ENCODE results near the gene PDE4D.

The PDE4D gene

GRCh38 chr5:59246145-59246869 lies 647.2 kb downstream of the PDE4D start:
- no CpG with 5 or more reads among the region's 3 CpGs for WGBS, 2 experiments (ENCODE audit: insufficient coverage in 2 of 2)
- no peaks in the 10 kb centered on the region for H3K36me3 ChIP-seq (ENCODE audit: control insufficient read depth, insufficient read depth, low read length)
- no peak overlapping the region for H3K4me3 ChIP-seq (ENCODE audit: extremely low read depth, insufficient read depth, low read length, poor library complexity, severe bottlenecking)
- no peaks in the 10 kb centered on the region for H3K4me1 ChIP-seq (ENCODE audit: control insufficient read depth, insufficient read depth, low read length, poor library complexity, severe bottlenecking)
- H3K9me3 ChIP-seq (ENCODE audit: control insufficient read depth, low read length): no peaks in the 10 kb centered on the region
- no peak overlapping the region for H3K27ac ChIP-seq (ENCODE audit: low read depth, low read length, severe bottlenecking)

- Histone ChIP-seq H3K27ac (ENCODE audit: low read depth, low read length, severe bottlenecking) (no peak overlapping the region), H3K9me3 (ENCODE audit: control insufficient read depth, low read length) (no peaks in the 10 kb centered on the region), H3K4me3 (ENCODE audit: extremely low read depth, insufficient read depth, low read length, poor library complexity, severe bottlenecking) (no peak overlapping the region), H3K4me1 (ENCODE audit: control insufficient read depth, insufficient read depth, low read length, poor library complexity, severe bottlenecking) (no peaks in the 10 kb centered on the region), H3K36me3 (ENCODE audit: control insufficient read depth, insufficient read depth, low read length) (no peaks in the 10 kb centered on the region)
- 80% methylated on average over 1 of the region's 3 CpGs; no CpG with 5 or more reads in 1 of the 2 experiments for WGBS, 2 experiments (ENCODE audit: insufficient coverage in 2 of 2)
Observed at GRCh38 chr5:59245198-59245597, 648.3 kb downstream of the PDE4D start.

- Histone ChIP-seq H3K4me3 (ENCODE audit: extremely low read depth, insufficient read depth, low read length, poor library complexity, severe bottlenecking) (no peak overlapping the region), H3K27ac (ENCODE audit: low read depth, low read length, severe bottlenecking) (no peak overlapping the region), H3K9me3 (ENCODE audit: control insufficient read depth, low read length) (no peaks in the 10 kb centered on the region), H3K4me1 (ENCODE audit: control insufficient read depth, insufficient read depth, low read length, poor library complexity, severe bottlenecking) (no peaks in the 10 kb centered on the region), H3K36me3 (ENCODE audit: control insufficient read depth, insufficient read depth, low read length) (no peaks in the 10 kb centered on the region)
- WGBS, 2 experiments (ENCODE audit: insufficient coverage in 2 of 2): 100% methylated on average over 1 of the region's 1 CpG; no CpG with 5 or more reads in 1 of the 2 experiments
Observed at GRCh38 chr5:59241552-59241951, 652.0 kb downstream of the PDE4D start.

- no peaks in the 10 kb centered on the region for H3K36me3 ChIP-seq (ENCODE audit: control insufficient read depth, insufficient read depth, low read length)
- no peaks in the 10 kb centered on the region for H3K4me1 ChIP-seq (ENCODE audit: control insufficient read depth, insufficient read depth, low read length, poor library complexity, severe bottlenecking)
- no peak overlapping the region for H3K4me3 ChIP-seq (ENCODE audit: extremely low read depth, insufficient read depth, low read length, poor library complexity, severe bottlenecking)
- no peak overlapping the region for H3K27ac ChIP-seq (ENCODE audit: low read depth, low read length, severe bottlenecking)
- H3K9me3 ChIP-seq (ENCODE audit: control insufficient read depth, low read length): no peaks in the 10 kb centered on the region
- 88% methylated on average over 1 of the region's 1 CpG; no CpG with 5 or more reads in 1 of the 2 experiments for WGBS, 2 experiments (ENCODE audit: insufficient coverage in 2 of 2)
Observed at GRCh38 chr5:59241119-59241518, 652.4 kb downstream of the PDE4D start.

- no peaks in the 10 kb centered on the region for H3K4me1 ChIP-seq (ENCODE audit: control insufficient read depth, insufficient read depth, low read length, poor library complexity, severe bottlenecking)
- H3K9me3 ChIP-seq (ENCODE audit: control insufficient read depth, low read length): no peaks in the 10 kb centered on the region
- no peak overlapping the region for H3K27ac ChIP-seq (ENCODE audit: low read depth, low read length, severe bottlenecking)
- 83% methylated on average over 1 of the region's 3 CpGs; no CpG with 5 or more reads in 1 of the 2 experiments for WGBS, 2 experiments (ENCODE audit: insufficient coverage in 2 of 2)
- H3K36me3 ChIP-seq (ENCODE audit: control insufficient read depth, insufficient read depth, low read length): no peaks in the 10 kb centered on the region
- H3K4me3 ChIP-seq (ENCODE audit: extremely low read depth, insufficient read depth, low read length, poor library complexity, severe bottlenecking): no peak overlapping the region
Observed at GRCh38 chr5:59238126-59238902, 655.2 kb downstream of the PDE4D start.

- H3K4me1 ChIP-seq (ENCODE audit: control insufficient read depth, insufficient read depth, low read length, poor library complexity, severe bottlenecking): no peaks in the 10 kb centered on the region
- no peaks in the 10 kb centered on the region for H3K9me3 ChIP-seq (ENCODE audit: control insufficient read depth, low read length)
- no peaks in the 10 kb centered on the region for H3K36me3 ChIP-seq (ENCODE audit: control insufficient read depth, insufficient read depth, low read length)
- H3K4me3 ChIP-seq (ENCODE audit: extremely low read depth, insufficient read depth, low read length, poor library complexity, severe bottlenecking): no peak overlapping the region
- no peak overlapping the region for H3K27ac ChIP-seq (ENCODE audit: low read depth, low read length, severe bottlenecking)
Observed at GRCh38 chr5:59236986-59237385, 656.5 kb downstream of the PDE4D start.

- WGBS, 2 experiments (ENCODE audit: insufficient coverage in 2 of 2): 93% methylated on average over 3 of the region's 7 CpGs; no CpG with 5 or more reads in 1 of the 2 experiments
- Histone ChIP-seq H3K36me3 (ENCODE audit: control insufficient read depth, insufficient read depth, low read length) (no peaks in the 10 kb centered on the region), H3K27ac (ENCODE audit: low read depth, low read length, severe bottlenecking) (no peak overlapping the region), H3K9me3 (ENCODE audit: control insufficient read depth, low read length) (no peaks in the 10 kb centered on the region), H3K4me1 (ENCODE audit: control insufficient read depth, insufficient read depth, low read length, poor library complexity, severe bottlenecking) (no peaks in the 10 kb centered on the region), H3K4me3 (ENCODE audit: extremely low read depth, insufficient read depth, low read length, poor library complexity, severe bottlenecking) (no peak overlapping the region)
Observed at GRCh38 chr5:59236448-59236847, 657.1 kb downstream of the PDE4D start.

- Histone ChIP-seq H3K4me3 (ENCODE audit: extremely low read depth, insufficient read depth, low read length, poor library complexity, severe bottlenecking) (no peak overlapping the region), H3K9me3 (ENCODE audit: control insufficient read depth, low read length) (no peaks in the 10 kb centered on the region), H3K4me1 (ENCODE audit: control insufficient read depth, insufficient read depth, low read length, poor library complexity, severe bottlenecking) (no peaks in the 10 kb centered on the region), H3K36me3 (ENCODE audit: control insufficient read depth, insufficient read depth, low read length) (no peaks in the 10 kb centered on the region), H3K27ac (ENCODE audit: low read depth, low read length, severe bottlenecking) (no peak overlapping the region)
- no CpG with 5 or more reads among the region's 1 CpG for WGBS, 2 experiments (ENCODE audit: insufficient coverage in 2 of 2)
Observed at GRCh38 chr5:59234236-59234635, 659.3 kb downstream of the PDE4D start.

GRCh38 chr5:59231221-59231931 lies 662.1 kb downstream of the PDE4D start:
- 93 to 100% methylated on average over 2 to 3 of the region's 7 CpGs for WGBS, 2 experiments (ENCODE audit: insufficient coverage in 2 of 2)

GRCh38 chr5:59222687-59223511 lies 670.6 kb downstream of the PDE4D start:
- no peaks in the 10 kb centered on the region for H3K9me3 ChIP-seq (ENCODE audit: control insufficient read depth, low read length)
- H3K27ac ChIP-seq (ENCODE audit: low read depth, low read length, severe bottlenecking): no peak overlapping the region
- no peak overlapping the region for H3K4me3 ChIP-seq (ENCODE audit: extremely low read depth, insufficient read depth, low read length, poor library complexity, severe bottlenecking)
- no peaks in the 10 kb centered on the region for H3K36me3 ChIP-seq (ENCODE audit: control insufficient read depth, insufficient read depth, low read length)
- no peaks in the 10 kb centered on the region for H3K4me1 ChIP-seq (ENCODE audit: control insufficient read depth, insufficient read depth, low read length, poor library complexity, severe bottlenecking)

More at GRCh38 chr5:59231221-59231931, 662.1 kb downstream of the PDE4D start:
- Histone ChIP-seq H3K36me3 (ENCODE audit: control insufficient read depth, insufficient read depth, low read length) (no peaks in the 10 kb centered on the region), H3K9me3 (ENCODE audit: control insufficient read depth, low read length) (no peaks in the 10 kb centered on the region), H3K4me3 (ENCODE audit: extremely low read depth, insufficient read depth, low read length, poor library complexity, severe bottlenecking) (no peak overlapping the region), H3K27ac (ENCODE audit: low read depth, low read length, severe bottlenecking) (no peak overlapping the region), H3K4me1 (ENCODE audit: control insufficient read depth, insufficient read depth, low read length, poor library complexity, severe bottlenecking) (no peaks in the 10 kb centered on the region)
